Endodermal cell (in vitro differentiated cells): ENCODE results near the gene SARS1. TPM values are rescaled to one million over a fixed set of nuclear protein-coding genes. Genes with fewer than 3 reads are reported as not detected.
A peak's percentile ranks its signal among the peaks of the same experiment; 100 is the strongest.

ENCODE experiments used
- DNase-seq: peaks from one replicate; pipeline ENCODE4 v3.0.0-alpha.2; 2017
- H3K27ac ChIP-seq: 2 replicates; pipeline ENCODE4 v1.5.1; 2013; ENCODE audit warnings: mild to moderate bottlenecking, low read depth, low read length, moderate library complexity
- H3K27me3 ChIP-seq: 2 replicates; pipeline ENCODE4 v1.6.1; 2013; ENCODE audit warnings: mild to moderate bottlenecking, low read length, moderate library complexity; ENCODE audit not compliant: insufficient read depth, control insufficient read depth, poor library complexity, severe bottlenecking
- H3K36me3 ChIP-seq: 2 replicates; pipeline ENCODE4 v1.7.0; 2013; ENCODE audit warnings: mild to moderate bottlenecking, low read length, moderate library complexity; ENCODE audit not compliant: control insufficient read depth, insufficient read depth
- H3K4me1 ChIP-seq: one replicate; pipeline ENCODE4 v1.7.0; 2013; ENCODE audit warnings: low read length; ENCODE audit not compliant: control insufficient read depth, insufficient read depth
- H3K4me3 ChIP-seq: 2 replicates; pipeline ENCODE4 v1.5.1; 2013; ENCODE audit warnings: mild to moderate bottlenecking, low read length, moderate library complexity
- H3K9ac ChIP-seq: 2 replicates; pipeline ENCODE4 v1.6.1; 2013; ENCODE audit warnings: mild to moderate bottlenecking, low read length, moderate library complexity; ENCODE audit not compliant: poor library complexity, severe bottlenecking; ENCODE audit errors: extremely low read depth
- H3K9me3 ChIP-seq: 2 replicates; pipeline ENCODE4 v1.6.1; 2013; ENCODE audit warnings: mild to moderate bottlenecking, low read length, moderate library complexity; ENCODE audit not compliant: control insufficient read depth
- H3K27ac Mint-ChIP-seq: 2 replicates; pipeline ENCODE4 v1.8.0; 2020; ENCODE audit warnings: mixed read lengths
- H3K27me3 Mint-ChIP-seq: 2 replicates; pipeline ENCODE4 v1.8.0; 2021; ENCODE audit warnings: mild to moderate bottlenecking, mixed read lengths; ENCODE audit not compliant: insufficient read depth
- H3K36me3 Mint-ChIP-seq: 2 replicates; pipeline ENCODE4 v1.8.0; 2020; ENCODE audit warnings: low read depth, mixed read lengths
- H3K4me1 Mint-ChIP-seq: 2 replicates; pipeline ENCODE4 v1.8.0; 2020; ENCODE audit warnings: mixed read lengths
- H3K4me3 Mint-ChIP-seq: 2 replicates; pipeline ENCODE4 v1.8.0; 2020; ENCODE audit warnings: mild to moderate bottlenecking, moderate library complexity, mixed read lengths
- H3K9me3 Mint-ChIP-seq: 2 replicates; pipeline ENCODE4 v1.8.0; 2020; ENCODE audit warnings: mild to moderate bottlenecking, mixed read lengths
- WGBS, 2 experiments: methylation state at CpG; one replicate each; pipeline versions ENCODE4 v1.1.5 to v1.1.7; 2013; ENCODE audit warnings: missing lambda C conversion rate in 2 of 2, mixed read lengths in 1 of 2; ENCODE audit not compliant: insufficient coverage in 1 of 2, insufficient read length in 1 of 2; 5-methylcytosine and 5-hydroxymethylcytosine counted together
- total RNA-seq, 2 donors: library from RNA; stranded (reverse); fragmentation: NEBNext Ultra II Directional in 1 of 2; extraction: Animal tissue kit (Norgen Biotek cat#: 25700) in 1 of 2; gene quantifications; 2 replicates in 1 of 2; 3 replicates in 1 of 2; pipeline ENCODE4 v1.2.1, GENCODE V29; 2021
- TF ChIP-seq, protein P1 (sequence below): fragments of 200-600 bp; sonication (generic); conservative IDR thresholded peaks from 2 replicates; pipeline ENCODE4 v1.5.0; 2021; ENCODE audit warnings: antibody characterized with exemption, mild to moderate bottlenecking

The SARS1 gene
- total RNA-seq, 2 donors from 2014 or later, result 100 to 101 TPM

GRCh38 chr1:109277434-109278204 lies 63.9 kb downstream of the SARS1 start:
- no peak overlapping the region for H3K4me3 ChIP-seq
- Mint-ChIP-seq H3K9me3 (no peaks in the 10 kb centered on the region), H3K4me3 (no peak overlapping the region), H3K36me3 (peaks cover 25% of the 10 kb centered on the region), H3K4me1 (peaks cover 45% of the 10 kb centered on the region), H3K27ac (peak overlapping the region; percentile 66), H3K27me3 (peaks cover 2% of the 10 kb centered on the region)
- peak; percentile 96 for DNase-seq
- WGBS, 2 experiments, result 68 to 71% methylated on average over 4 to 7 of the region's 7 CpGs
- H3K9ac ChIP-seq, result no peak overlapping the region
- TF ChIP-seq, protein P1, sequence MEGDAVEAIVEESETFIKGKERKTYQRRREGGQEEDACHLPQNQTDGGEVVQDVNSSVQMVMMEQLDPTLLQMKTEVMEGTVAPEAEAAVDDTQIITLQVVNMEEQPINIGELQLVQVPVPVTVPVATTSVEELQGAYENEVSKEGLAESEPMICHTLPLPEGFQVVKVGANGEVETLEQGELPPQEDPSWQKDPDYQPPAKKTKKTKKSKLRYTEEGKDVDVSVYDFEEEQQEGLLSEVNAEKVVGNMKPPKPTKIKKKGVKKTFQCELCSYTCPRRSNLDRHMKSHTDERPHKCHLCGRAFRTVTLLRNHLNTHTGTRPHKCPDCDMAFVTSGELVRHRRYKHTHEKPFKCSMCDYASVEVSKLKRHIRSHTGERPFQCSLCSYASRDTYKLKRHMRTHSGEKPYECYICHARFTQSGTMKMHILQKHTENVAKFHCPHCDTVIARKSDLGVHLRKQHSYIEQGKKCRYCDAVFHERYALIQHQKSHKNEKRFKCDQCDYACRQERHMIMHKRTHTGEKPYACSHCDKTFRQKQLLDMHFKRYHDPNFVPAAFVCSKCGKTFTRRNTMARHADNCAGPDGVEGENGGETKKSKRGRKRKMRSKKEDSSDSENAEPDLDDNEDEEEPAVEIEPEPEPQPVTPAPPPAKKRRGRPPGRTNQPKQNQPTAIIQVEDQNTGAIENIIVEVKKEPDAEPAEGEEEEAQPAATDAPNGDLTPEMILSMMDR, result peak; percentile 96
- H3K9me3 ChIP-seq, result no peaks in the 10 kb centered on the region
- H3K4me1 ChIP-seq, result peaks cover 8% of the 10 kb centered on the region
- no peaks in the 10 kb centered on the region for H3K27me3 ChIP-seq
- H3K27ac ChIP-seq, result no peak overlapping the region
- H3K36me3 ChIP-seq, result peaks cover 21% of the 10 kb centered on the region

DNA sequence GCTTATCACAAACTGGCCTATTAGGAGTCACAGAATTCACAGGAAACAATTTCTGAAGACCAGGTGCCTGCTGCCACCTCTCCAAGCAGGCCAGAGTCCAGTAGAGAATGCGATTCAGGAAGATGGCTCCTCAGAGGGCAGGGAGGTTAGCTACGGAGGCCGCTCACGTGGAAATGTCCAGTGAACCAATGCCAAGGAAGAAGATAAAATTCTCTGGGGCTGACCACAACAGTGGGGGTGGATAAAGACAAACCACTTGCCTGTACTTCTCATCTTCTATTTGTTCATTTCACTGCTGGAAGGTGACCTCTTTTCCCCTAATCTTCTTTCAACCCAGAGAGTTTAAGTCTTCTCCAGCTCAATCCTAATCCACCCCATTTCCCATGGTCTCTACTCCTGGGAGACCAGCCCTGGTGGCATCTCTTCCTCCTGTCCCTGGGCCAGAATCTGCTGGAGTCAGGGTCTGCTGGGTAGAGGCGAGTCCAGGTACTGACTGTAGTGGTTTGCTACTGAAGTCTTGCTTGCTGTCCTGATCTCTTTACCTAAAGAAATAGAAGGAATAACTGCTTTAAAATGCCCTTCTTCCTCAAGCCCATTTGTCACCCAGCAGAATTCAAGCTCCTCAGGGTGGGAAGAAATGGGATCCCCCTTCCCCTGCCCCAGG lies 66.0 kb downstream of the SARS1 start:
- H3K4me1 Mint-ChIP-seq, result peaks cover 41% of the 10 kb centered on the region
- H3K4me3 Mint-ChIP-seq, result no peak overlapping the region
- H3K27ac Mint-ChIP-seq, result no peak overlapping the region
- WGBS, 2 experiments, result 96 to 98% methylated on average over 5 of the region's 5 CpGs
- Histone ChIP-seq H3K27me3 (no peaks in the 10 kb centered on the region), H3K4me3 (no peak overlapping the region), H3K4me1 (peaks cover 8% of the 10 kb centered on the region), H3K27ac (no peak overlapping the region), H3K9ac (no peak overlapping the region), H3K9me3 (no peaks in the 10 kb centered on the region), H3K36me3 (peaks cover 21% of the 10 kb centered on the region)
- H3K27me3 Mint-ChIP-seq, result no peaks in the 10 kb centered on the region
- no peaks in the 10 kb centered on the region for H3K9me3 Mint-ChIP-seq
- H3K36me3 Mint-ChIP-seq, result peaks cover 25% of the 10 kb centered on the region
- TF ChIP-seq, protein P1, result no peak
- no peak for DNase-seq

DNA sequence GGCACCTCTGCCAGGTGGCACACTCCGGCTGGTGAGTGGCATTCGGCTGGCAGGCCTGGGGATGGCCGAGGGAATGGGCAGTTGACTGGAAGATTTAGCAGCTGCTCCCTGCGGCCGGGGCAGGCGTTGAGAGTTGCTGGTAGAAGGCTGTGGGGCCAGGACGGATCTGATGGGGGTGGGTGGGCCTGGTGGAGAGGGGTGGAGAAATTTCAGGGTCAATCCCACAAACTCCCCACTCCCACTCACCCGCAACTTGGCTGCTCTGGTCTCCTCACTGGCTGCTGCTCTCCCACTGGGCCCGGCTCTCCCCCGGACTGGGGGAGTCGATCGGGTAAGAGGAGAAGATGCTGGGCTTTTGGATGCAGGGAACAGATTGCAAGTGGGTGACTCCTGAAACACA lies 67.1 kb downstream of the SARS1 start:
- peaks cover 5% of the 10 kb centered on the region for H3K4me1 ChIP-seq
- H3K4me3 ChIP-seq, result peak overlapping the region; percentile 97
- Mint-ChIP-seq H3K4me1 (peaks cover 30% of the 10 kb centered on the region), H3K27ac (no peak overlapping the region), H3K36me3 (peaks cover 25% of the 10 kb centered on the region), H3K27me3 (no peaks in the 10 kb centered on the region), H3K9me3 (no peaks in the 10 kb centered on the region), H3K4me3 (peak overlapping the region; percentile 86)
- H3K27me3 ChIP-seq, result no peaks in the 10 kb centered on the region
- peaks cover 21% of the 10 kb centered on the region for H3K36me3 ChIP-seq
- no peaks in the 10 kb centered on the region for H3K9me3 ChIP-seq
- WGBS, 2 experiments, result 93 to 96% methylated on average over 7 of the region's 12 CpGs
- H3K27ac ChIP-seq, result no peak overlapping the region
- TF ChIP-seq, protein P1, result no peak
- DNase-seq, result no peak
- H3K9ac ChIP-seq, result no peak overlapping the region
